GM18507 (cell line): ENCODE measurements around the gene TOMM5.
A peak's percentile ranks its signal among the peaks of the same experiment; 100 is the strongest.

ENCODE experiments used
- DNase-seq: peaks from one replicate; pipeline ENCODE4 v3.0.0; 2011; ENCODE audit warnings: low read depth; ENCODE audit not compliant: insufficient read length; ENCODE audit errors: extremely low spot score
- FAIRE-seq: peaks from 2 replicates; lab custom pipeline; 2011; peaks lifted over from hg19 to GRCh38; lab: Jason Lieb, UNC

Gene TOMM5

DNA sequence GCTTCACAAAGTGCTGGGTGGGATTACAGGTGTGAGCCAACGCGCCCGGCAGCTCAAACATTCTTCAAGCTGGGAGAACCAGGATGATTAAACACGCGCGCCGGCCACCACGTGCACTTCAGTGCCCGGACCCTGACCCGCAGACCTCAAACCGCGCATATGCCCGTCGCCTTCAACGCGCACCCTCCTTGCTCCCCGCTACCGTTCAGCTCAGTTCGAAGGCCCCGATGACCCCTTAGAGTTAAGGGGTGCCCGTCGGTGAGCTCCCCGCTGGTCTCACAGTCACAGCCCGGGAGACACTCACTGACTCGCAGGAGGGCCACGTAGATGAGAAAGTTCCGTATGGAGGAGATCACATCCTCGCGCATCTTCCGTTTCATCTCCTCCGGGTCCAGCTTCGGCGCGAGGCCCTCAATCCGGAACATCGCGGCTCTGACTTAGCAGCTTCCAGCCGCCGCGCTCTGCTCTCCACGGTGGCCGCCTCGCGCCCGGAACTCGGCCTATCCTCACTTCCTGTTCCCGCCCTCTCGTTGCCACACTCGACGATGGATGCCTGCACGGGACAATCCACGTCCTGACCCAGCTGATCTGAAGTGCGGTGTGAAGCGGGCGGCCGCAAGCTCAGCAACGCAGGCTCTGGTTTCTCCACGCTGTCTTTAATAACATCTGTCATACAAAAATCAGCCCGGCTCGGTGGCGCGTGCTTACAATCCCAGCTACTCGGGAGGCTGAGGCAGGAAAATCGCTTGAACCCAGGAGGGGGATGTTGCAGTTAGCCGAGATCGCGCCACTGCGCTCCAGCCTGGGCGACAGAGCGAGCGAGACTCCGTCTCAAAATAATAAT lies at the start of gene TOMM5:
TOMM5 (minus strand) TSS at position 490 of the 844 bp plus-strand sequence; CDS start at position 425, 65 bp downstream.
- DNase-seq (peak; percentile 77), FAIRE-seq (peak; percentile 94)

DNA sequence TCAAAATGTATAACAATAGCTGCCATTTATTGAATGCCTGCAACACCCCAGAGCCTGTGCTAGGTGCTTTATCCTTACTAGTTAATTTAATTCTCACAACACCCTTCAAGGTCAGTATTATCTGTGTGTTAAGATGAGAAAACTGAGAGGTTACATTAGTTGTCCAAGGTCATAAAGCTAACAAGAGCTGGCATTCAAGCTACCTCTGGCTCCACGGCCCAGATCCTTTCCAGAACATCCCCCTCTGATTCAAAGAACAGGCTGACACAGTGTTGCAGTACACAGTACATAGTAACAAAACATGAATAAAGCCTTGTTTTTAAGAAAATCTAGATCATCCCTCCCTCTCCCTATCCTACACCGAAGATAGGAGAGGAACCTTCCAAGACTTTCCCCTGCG lies 48.9 kb upstream of the TOMM5 start:
- FAIRE-seq, result no peak
- no peak for DNase-seq

DNA sequence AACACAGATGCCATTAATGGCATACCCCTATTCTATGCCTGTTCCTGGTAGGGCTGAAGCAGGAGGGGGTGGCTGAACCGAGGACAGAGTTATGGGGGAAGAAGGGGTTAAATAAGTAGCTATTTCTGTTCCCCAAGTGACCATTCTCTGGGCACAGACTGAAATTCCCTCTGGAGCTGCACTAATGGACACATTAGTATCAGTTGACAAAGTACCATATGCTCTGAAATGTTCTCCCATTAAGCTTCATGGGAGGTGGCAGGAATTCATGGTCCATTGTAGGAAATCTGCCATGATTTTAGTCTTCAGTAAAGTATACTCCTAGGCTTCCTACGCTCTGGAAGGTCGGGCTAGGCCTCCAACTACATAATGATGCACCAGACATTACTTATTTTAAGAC lies 47.8 kb upstream of the TOMM5 start:
- DNase-seq (no peak), FAIRE-seq (no peak)

DNA sequence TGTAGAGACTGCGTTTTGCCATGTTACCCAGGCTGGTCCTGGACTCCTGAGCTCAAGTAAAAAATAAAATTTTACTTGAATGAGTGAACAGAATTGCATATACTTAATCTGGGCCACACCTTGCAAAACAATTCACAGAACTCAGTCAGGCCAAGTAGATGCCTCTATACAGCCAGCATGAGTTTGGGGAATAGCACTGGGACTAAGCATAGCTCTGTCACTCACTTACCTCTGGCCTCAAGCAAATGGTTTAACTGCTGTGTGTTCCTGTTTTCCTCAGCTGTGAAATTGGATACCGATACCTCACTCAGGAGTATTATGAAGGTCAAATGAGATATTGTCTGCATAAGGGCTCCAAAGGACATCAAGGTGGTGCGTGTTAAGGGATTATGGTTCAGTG lies 47.4 kb upstream of the TOMM5 start:
- FAIRE-seq, result no peak
- no peak for DNase-seq

DNA sequence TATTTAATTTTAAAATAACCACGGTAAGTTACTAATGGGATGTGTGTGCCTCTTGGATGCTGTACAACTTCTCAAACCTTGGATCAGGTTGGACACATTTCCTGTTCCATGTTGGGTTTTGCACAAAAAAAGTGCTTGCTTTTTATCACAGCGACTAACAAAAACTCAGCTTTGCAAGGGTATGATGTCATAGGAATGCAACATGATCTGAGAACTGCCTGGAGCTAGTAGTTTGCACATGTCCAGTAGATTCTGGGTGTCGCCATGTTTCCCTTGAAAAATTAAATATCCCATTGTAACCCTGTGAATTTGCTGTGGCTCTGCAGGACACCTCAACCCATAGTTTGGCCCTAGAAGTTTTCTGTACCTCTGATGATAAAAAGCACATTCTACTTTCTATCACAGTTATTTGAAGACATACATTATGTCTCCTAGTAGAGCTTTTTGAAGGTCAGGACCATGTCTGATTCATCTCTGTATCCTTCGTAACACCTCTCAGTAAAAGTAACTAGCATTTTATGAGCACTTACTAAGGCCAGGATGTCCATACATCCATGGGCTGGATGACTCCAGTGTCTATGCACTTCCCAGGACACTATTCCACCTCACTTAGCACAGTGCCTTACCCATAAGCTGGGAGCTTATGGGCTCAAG lies 46.8 kb upstream of the TOMM5 start:
- no peak for FAIRE-seq
- DNase-seq, result no peak

DNA sequence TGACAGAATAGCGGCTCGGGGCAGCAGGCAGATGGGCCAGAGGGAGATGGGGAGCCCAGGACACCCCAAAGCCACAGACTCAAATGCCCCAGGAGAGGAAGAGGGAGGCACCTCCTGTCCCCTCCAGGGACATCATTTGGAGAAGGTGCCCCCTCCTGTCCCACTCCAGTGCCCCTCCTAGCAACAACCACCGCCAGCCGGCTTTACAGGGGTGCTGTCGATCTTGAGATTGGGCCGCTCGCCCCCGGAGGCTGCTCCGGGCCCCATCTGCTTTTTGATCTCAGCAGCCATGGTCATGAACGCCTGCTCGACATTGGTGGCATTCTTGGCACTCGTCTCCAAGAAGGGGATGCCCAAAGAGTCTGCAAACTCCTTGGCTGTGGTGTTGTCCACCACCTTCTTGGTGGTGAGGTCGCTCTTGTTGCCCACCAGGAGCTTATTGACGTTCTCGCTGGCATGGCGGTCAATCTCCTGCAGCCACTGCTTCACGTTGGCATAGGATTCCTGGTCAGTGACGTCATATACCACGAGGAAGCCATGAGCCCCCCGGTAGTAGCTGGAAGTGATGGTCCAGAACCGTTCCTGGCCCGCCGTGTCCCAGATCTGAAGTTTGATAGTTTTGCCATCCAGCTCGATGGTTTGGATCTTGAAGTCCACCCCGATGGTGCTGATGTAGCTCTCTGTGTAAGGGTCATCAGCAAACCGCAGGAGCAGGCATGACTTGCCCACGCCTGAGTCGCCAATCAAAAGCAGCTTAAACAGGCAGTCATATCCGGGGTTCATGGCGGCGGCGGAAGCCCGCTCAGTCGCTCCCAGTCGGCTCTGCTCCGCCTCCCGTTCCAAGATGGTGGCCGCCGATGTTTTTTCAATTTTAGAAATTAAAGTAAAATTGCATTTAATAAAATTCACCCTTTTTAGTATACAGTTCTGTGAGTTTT lies 44.4 kb upstream of the TOMM5 start:
- DNase-seq (no peak), FAIRE-seq (no peak)

DNA sequence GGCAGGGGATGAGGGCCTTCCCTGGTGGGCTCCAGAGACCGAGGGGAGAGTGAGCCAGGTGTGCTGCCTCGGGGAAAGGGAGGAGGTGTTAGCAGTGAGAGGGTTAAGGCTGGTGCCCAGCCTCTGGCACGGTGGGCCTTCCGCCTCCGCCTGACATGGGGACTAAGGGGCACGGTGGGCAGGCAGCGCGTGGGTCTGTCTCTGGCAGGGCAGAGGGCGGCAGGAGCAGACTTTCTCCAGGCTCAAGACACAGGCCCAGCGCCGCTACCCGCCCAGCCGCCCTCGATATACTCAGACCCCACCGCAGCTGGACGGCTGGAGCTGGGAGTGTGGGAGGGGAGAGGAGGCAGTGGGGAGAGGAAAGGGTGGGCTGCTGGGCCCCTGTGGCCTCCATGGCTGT lies 43.4 kb upstream of the TOMM5 start:
- DNase-seq, result no peak
- no peak for FAIRE-seq

DNA sequence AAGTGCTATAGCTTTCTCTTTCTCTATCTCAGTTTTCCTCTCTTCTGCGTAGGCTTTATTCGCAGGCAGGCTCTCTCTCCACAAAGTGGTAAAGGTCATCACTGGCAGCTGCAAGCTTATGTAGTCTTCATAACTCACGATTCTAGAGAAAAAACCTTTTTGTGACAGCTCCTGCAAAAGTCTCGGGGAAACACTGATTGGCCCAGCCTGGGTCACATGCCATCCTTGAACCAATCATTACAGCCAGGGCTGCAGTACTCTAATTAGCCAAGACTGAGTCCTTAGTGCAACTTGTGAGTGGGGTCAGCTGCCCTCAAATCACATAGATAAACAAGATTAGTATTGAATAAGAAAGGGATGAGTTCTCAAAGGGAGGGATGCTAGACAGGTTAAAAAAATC lies 40.1 kb upstream of the TOMM5 start:
- no peak for DNase-seq

DNA sequence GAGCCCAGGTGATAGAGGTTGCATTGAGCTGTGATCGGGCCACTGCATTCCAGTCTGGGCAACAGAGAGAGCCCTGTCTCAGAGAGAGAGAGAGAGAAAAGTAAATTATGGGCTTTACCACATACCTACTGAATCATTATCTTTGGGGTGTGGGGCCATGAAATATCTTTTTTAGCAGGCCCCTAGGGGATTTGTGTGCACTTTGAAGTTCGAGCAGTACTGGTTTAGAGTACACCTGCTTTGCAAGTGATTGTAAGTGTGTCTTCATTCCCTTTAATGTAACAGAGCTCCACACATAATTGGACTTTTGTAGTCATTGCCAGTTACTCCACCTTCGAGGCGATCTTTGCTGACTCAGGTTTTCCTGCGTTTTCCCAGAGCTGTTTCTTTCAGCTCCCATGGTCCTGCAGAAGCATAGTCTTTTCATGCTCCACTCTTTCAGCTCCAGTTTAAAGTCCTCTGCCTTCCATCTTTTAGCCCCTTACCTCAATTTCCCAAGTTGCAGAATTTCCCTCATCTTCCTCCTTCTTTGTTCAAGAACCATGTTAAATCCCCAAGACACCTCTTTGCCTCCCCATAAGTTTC lies 34.4 kb upstream of the TOMM5 start:
- FAIRE-seq (no peak), DNase-seq (no peak)

More for the DNA sequence above, 40.1 kb upstream of the TOMM5 start:
- FAIRE-seq, result no peak

DNA sequence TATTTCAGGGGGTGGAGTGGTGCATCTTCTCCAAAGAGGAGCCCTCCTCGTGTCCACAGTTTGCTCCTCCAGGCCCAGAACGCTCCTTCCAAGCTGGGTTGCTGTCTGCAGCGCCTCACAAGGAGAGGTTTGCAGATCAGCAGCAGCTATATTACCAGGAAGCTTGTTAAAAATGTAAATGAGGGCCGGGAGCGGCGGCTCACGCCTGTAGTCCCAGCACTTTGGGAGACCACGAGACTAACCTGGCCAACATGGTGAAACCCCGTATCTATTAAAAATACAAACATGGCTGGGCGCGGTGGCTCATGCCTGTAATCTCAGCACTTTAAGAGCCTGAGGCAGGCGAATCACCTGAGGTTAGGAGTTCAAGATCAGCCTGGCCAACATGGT lies 33.4 kb upstream of the TOMM5 start:
- no peak for FAIRE-seq

DNA sequence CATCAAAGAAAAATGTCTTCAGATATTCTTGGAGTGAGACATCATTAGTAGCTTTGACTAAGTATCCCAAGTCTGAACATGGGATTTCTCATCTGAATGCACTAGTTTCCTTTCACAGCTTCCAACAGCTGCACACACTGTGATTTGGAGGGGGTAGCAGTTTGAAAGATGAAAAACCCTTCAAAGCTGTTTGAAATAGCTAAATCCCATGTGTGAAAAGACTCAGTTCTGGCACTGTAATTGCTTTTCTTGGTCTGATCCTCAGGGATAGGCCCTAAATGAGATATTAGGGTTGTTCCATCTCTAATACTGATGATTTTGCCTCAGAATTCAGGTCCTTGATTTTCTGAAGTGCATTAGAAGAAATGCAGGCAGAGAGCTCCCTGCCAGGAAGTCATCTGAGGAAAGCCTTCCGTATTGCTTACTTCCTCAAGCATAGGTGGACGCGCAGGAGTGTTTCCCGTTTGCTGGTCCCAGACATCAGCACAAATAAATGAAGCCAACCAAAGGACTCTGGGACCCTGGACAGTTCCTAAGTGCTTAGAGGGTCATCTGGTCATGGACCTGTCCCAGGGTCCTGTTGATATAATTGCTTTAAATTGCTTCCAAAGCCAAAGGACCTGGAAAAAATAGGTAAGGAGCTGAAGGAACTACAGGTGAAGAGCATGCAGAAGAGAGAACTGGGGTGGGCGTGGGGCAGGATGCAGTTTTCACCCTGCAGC lies 32.8 kb upstream of the TOMM5 start:
- DNase-seq (no peak), FAIRE-seq (no peak)

More for the DNA sequence above, 33.4 kb upstream of the TOMM5 start:
- DNase-seq, result no peak

DNA sequence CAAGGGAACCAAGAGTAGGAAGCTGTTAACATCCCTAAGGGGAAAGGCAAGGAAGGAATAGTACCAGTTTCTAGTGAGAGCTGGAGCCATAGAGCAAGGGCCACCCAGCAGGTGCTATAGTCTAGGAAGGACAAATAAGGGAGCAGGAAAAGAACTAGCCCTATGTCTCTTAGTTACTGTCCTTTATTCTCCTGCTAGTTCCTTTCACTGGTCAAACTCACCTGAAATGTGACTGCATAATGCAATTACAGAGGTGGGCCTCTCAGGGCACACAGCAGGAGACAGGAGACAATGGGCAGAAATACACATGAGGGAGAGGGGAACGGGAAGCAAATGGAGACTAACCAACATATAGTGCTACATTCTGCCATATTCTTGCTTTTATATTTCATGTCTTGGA lies 31.7 kb upstream of the TOMM5 start:
- no peak for DNase-seq
- no peak for FAIRE-seq

DNA sequence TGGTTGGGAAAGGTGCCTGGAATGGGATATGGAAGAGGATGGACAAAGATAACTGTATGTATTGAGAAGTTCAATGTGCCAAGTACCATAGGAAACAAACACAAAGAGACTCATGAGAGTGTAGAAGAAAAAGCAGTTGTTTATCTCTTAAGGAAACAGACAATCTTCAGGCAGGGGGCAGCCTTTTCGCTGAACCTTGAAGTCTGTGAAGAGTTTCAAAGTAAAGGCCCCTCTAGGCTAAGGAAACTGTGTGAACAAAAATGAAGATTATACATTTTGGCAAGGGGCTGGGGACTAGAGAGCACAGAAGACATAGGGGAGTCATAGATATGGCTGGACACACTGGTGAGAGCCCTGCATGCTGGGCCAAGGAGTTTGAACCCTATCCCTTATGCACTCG lies 30.9 kb upstream of the TOMM5 start:
- DNase-seq, result no peak
- no peak for FAIRE-seq

DNA sequence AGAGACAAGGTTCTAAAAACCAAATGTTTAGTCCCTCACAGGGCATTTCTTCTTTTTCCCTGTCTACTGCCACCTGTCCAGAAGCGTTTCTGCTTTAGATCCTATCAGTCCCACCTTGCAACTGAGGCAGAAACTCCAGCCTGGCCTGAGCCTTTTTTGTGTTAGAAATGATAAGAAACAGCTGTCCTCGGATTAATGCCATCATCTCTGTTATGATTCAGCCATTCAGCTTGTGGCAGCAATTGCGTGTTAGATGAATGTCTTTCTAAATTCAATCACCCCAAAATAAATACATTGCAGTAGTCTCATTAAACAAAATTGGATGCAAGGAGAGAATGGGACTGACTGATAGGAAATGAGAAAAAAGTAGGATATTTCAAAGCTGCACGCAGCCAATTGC lies 30.1 kb upstream of the TOMM5 start:
- DNase-seq, result no peak
- FAIRE-seq, result no peak

DNA sequence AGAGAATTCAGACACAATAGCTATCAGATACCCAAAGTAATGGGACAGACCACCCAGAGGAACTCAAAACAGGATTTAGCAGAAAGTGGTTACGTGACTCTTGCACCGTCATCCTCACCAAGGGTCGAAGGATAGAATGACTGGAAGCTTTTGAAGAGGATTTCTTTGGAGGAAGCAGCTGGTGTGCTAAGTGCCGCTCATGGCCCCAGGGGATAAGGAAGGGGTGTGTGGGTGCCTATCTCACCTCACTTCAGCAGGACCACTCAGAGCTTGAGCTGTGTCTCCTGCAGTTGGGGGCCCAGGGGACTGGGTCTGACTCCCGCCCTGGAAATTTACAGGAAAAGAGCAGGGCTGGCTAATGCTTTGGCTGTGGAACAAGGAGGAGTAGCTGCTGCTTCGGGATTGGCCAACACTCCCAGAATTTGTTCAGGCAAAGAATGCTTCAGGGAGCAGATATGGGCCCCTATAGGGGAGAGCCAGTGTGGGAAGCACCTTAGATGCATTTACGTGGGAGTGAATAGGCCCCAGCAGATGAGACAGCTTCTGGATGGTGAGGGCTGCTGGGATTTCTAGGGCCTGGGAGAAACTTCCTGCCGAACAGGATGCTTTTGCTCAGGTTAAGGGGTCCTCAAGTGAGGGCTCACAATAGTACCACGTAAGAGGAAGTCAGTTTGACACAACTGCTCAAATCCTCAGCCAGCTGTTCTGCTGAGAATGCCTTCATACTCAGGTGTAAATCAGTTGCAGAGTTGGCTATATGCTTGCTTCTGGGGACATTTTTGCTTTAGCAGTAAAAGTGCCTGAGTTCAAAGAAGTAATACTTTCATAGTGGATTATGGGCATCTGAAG lies 29.1 kb upstream of the TOMM5 start:
- DNase-seq (no peak), FAIRE-seq (no peak)

DNA sequence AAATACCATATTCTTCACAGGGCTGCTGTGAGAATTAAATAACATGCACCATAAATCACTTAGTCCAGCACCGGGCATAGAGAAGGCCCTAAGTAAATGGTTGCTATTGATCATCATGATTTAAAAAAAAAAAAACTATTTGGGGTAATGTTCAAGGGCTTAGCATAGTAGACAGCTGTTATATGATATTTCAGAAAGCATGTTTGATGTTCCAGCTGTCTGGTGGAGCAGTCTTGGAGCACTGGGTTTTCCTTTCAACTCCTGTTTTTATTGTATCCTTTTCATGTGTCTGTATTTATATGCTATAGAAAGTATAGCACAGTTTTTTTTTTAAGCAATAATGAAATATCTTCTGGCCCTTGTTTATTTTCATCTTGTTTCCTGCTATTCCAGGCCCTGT lies 28.0 kb upstream of the TOMM5 start:
- FAIRE-seq (no peak), DNase-seq (no peak)

DNA sequence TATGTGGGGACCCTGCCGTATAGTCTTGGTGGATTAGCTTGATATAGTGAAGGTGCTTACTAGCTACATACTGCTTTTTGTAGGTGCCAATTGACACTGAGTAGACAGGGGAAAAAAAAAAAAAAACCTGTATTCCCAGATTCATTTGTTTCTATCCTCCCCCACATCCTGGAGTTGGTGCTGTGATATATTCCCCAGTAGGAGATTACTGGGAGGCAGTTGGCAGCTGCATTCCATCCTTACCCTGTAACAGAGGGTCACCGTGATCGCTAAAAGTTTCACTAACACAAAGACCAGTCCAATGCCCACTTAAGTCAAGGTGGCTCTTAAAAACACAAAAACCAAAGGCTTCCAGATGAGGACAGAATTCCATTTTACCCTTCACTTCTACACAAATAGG lies 27.4 kb upstream of the TOMM5 start:
- FAIRE-seq (no peak), DNase-seq (no peak)

DNA sequence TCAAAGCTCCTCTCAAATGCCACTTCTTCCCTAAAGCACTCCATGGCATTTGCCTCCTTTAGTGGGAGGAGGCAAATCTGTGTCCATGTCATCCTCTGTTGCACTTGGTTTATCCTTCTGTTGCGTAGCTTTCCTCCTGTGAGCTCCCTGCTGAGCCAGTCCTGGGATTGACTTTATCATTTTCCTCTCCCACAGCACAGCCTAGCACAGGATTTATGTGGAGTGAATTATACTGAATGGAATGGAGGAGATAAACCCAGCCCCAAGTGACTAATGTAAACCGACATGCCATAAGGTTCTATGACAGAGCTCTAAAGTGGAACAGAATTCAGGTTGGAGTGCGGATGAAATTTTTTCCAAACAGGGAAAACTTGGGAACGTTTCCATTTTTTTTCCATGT lies 26.4 kb upstream of the TOMM5 start:
- DNase-seq (no peak), FAIRE-seq (no peak)
